Thymus (tissue), 11 donors: ENCODE results near the gene CDKL2. TPM values are rescaled to one million over a fixed set of nuclear protein-coding genes. Genes with fewer than 3 reads are reported as not detected.

Source experiments
- DNase-seq, 9 donors: peaks; one replicate each; pipeline ENCODE4 v3.0.0-alpha.2; 2013; ENCODE audit warnings: low spot score in 9 of 9, low read depth in 6 of 9, missing footprints in 1 of 9
- H3K27ac ChIP-seq, 2 donors: one replicate each; pipeline ENCODE4 v1.5.1; 2013; ENCODE audit warnings: control low read depth in 1 of 2, low read depth in 1 of 2, low read length in 1 of 2, mild to moderate bottlenecking in 1 of 2, moderate library complexity in 1 of 2
- H3K27me3 ChIP-seq, 2 donors: one replicate each; pipeline ENCODE4 v1.5.1; 2013; ENCODE audit warnings: low read length in 1 of 2; ENCODE audit not compliant: control insufficient read depth in 2 of 2, insufficient read depth in 1 of 2
- H3K36me3 ChIP-seq, 2 donors: one replicate each; pipeline ENCODE4 v1.5.1; 2013; ENCODE audit warnings: low read length in 1 of 2, mild to moderate bottlenecking in 1 of 2, moderate library complexity in 1 of 2; ENCODE audit not compliant: control insufficient read depth in 2 of 2, insufficient read depth in 2 of 2
- H3K4me1 ChIP-seq, 2 donors: one replicate each; pipeline ENCODE4 v1.5.1; 2013; ENCODE audit warnings: low read length in 2 of 2; ENCODE audit not compliant: control insufficient read depth in 2 of 2, insufficient read depth in 2 of 2
- H3K4me3 ChIP-seq, 2 donors: one replicate each; pipeline ENCODE4 v1.5.1; 2013; ENCODE audit warnings: low read length in 2 of 2, control low read depth in 1 of 2, mild to moderate bottlenecking in 1 of 2
- H3K9me3 ChIP-seq, 2 donors: one replicate each; pipeline ENCODE4 v1.5.1; 2013; ENCODE audit warnings: low read length in 1 of 2, mild to moderate bottlenecking in 1 of 2; ENCODE audit not compliant: control insufficient read depth in 2 of 2, insufficient read depth in 1 of 2
- WGBS: extraction: QIAGEN DNeasy Blood & Tissue Kit; methylation state at CpG from one replicate; pipeline ENCODE4 v1.1.7; 2013; 5-methylcytosine and 5-hydroxymethylcytosine counted together
- polyA plus RNA-seq: library from polyadenylated mRNA; stranded (reverse); fragments of 200-250 nt; gene quantifications from one replicate; pipeline ENCODE4 v1.2.3, GENCODE V29; 2013
- total RNA-seq: library from RNA; stranded (reverse); fragments of 120-200 nt; gene quantifications from one replicate; pipeline ENCODE4 v1.2.4, GENCODE V29; 2013
- donor health status: healthy.

CDKL2 gene
- total and polyA plus RNA-seq, 2 donors: 0.14 to 0.25 TPM

DNA sequence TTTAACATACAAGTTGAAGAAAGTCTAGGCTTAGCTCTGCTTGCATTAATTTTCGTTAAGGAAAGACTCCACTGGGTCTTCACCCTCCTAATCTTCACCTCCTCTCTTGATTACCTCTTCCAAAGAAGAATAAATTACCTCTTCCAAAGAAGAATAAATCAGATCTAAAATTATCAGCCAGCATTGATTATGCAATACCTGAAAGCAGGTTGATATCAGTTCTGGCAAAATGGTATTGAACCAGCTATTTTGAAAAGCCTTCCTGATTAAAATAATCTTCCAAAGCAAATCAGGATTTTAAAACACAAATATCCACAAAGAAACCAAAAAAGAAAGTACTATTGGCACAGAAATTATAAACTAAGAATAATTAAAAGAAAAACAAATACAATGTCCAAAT lies 36.9 kb downstream of the CDKL2 start:
- Histone ChIP-seq H3K27me3 (no peaks in the 10 kb centered on the region), H3K27ac (no peak overlapping the region), H3K4me1 (no peaks in the 10 kb centered on the region), H3K36me3 (no peaks in the 10 kb centered on the region), H3K4me3 (no peak overlapping the region), H3K9me3 (no peaks in the 10 kb centered on the region)
- no peak for DNase-seq
- WGBS: 100% methylated on average over 1 of the region's 1 CpG

- no peak for DNase-seq
- 95% methylated on average over 2 of the region's 2 CpGs for WGBS
- no peaks in the 10 kb centered on the region for H3K27me3 ChIP-seq
These were observed 46.3 kb downstream of the CDKL2 start for GRCh38 chr4:75584067-75584466.

DNA sequence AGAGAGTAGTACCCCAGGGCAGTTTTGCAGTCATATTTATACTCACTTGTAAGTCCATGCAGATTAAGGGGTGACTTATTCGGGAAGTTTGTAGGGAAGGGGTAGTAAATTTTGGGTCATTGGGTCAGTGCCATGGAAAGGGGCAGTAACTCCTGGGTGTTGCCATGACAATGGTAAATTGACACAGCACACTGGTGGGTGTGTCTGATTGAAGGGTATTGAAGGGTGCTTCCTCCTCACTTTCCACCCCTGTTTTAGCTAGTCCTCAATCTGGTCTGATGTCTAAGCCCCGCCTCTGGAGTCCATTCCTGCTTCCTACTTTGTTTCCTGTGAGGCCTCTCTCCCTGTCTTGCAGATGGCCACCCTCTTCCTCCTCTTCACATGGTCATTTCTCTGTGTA lies 62.6 kb downstream of the CDKL2 start:
- Histone ChIP-seq H3K27me3 (no peaks in the 10 kb centered on the region), H3K4me1 (no peaks in the 10 kb centered on the region), H3K36me3 (no peaks in the 10 kb centered on the region), H3K9me3 (peaks cover 0 to 4% of the 10 kb centered on the region in 2 donors), H3K4me3 (no peak overlapping the region), H3K27ac (no peak overlapping the region)
- 97% methylated on average over 2 of the region's 2 CpGs for WGBS
- DNase-seq: no peak

More at GRCh38 chr4:75584067-75584466, 46.3 kb downstream of the CDKL2 start:
- Histone ChIP-seq H3K27ac (no peak overlapping the region), H3K4me1 (no peaks in the 10 kb centered on the region), H3K36me3 (no peaks in the 10 kb centered on the region), H3K4me3 (no peak overlapping the region), H3K9me3 (peaks cover 0 to 4% of the 10 kb centered on the region in 2 donors)

GRCh38 chr4:75566911-75567310 lies 63.4 kb downstream of the CDKL2 start:
- 99% methylated on average over 1 of the region's 1 CpG for WGBS
- peaks cover 0 to 4% of the 10 kb centered on the region in 2 donors for H3K9me3 ChIP-seq
- H3K4me1 ChIP-seq: no peaks in the 10 kb centered on the region
- no peaks in the 10 kb centered on the region for H3K36me3 ChIP-seq
- H3K4me3 ChIP-seq: no peak overlapping the region
- H3K27me3 ChIP-seq: no peaks in the 10 kb centered on the region
- H3K27ac ChIP-seq: no peak overlapping the region
- no peak for DNase-seq

DNA sequence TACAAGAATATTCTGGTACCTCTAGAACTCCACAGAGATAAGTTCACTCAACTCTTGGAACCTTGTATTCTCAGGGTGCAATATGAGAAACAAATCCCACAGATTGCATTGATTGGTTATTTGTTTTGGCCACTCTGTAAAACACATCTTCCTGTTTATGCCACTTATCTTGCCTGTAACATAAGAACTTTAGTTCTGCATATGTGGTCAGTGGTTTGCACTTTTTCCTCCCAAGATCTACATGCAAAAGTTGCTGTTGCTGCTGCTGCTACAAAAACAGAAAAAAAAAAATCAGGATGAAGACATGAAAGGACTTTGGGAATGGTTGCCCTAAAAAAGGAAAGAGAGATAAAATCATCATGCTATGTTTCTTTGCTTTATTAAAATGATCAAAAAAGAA lies 64.8 kb downstream of the CDKL2 start:
- no peaks in the 10 kb centered on the region for H3K4me1 ChIP-seq
- DNase-seq: no peak
- no peaks in the 10 kb centered on the region for H3K36me3 ChIP-seq

GRCh38 chr4:75564023-75564422 lies 66.3 kb downstream of the CDKL2 start:
- no peaks in the 10 kb centered on the region for H3K36me3 ChIP-seq
- DNase-seq: no peak
- H3K4me1 ChIP-seq: no peaks in the 10 kb centered on the region
- peaks cover 0 to 4% of the 10 kb centered on the region in 2 donors for H3K9me3 ChIP-seq
- no peak overlapping the region for H3K4me3 ChIP-seq
- no peaks in the 10 kb centered on the region for H3K27me3 ChIP-seq
- 90% methylated on average over 11 of the region's 11 CpGs for WGBS
- H3K27ac ChIP-seq: no peak overlapping the region

More for the DNA sequence above, 64.8 kb downstream of the CDKL2 start:
- H3K27ac ChIP-seq: no peak overlapping the region
- H3K4me3 ChIP-seq: no peak overlapping the region
- no peaks in the 10 kb centered on the region for H3K27me3 ChIP-seq
- peaks cover 0 to 4% of the 10 kb centered on the region in 2 donors for H3K9me3 ChIP-seq

DNA sequence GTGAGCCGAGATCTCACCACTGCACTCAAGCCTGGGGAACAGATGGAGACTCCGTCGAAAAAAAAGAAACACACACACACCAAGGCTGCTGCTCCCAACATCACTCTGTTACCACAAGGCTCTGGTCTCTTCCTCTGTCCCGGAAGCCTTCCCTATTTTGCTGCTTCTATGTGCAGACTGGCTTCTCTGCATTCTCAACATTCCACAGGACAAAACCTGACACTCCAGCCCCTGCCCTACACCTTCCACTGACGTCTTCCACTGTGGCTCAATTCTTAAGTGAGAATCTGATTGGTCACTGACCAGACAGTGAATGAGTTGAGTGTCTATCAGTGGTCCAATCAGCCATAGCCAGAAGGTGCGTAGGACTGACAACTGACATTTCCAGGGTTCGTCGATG lies 68.5 kb downstream of the CDKL2 start:
- Histone ChIP-seq H3K9me3 (no peaks in the 10 kb centered on the region), H3K4me1 (no peaks in the 10 kb centered on the region), H3K36me3 (no peaks in the 10 kb centered on the region), H3K4me3 (no peak overlapping the region), H3K27ac (no peak overlapping the region), H3K27me3 (no peaks in the 10 kb centered on the region)
- 90% methylated on average over 8 of the region's 8 CpGs for WGBS
- DNase-seq: no peak

DNA sequence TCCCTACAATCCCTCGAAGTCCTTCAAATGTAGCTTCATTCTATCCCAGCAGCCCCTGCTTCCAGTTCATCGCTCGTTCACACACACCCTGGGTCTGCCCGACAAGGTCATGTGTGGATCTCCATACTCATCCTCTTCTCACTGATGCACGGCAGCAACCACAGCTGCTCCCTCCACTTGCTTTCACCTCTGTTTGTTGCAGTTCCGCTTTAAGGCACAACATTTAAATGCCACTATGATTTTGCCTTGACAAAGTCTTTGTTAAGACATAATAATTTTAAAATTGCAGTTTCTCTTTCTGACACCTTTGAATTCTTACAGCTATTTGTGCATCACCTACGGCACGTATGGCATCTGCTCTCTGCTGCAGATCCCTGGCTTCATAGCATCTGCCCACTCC lies 72.6 kb downstream of the CDKL2 start:
- DNase-seq: no peak
- WGBS: 95% methylated on average over 8 of the region's 8 CpGs

DNA sequence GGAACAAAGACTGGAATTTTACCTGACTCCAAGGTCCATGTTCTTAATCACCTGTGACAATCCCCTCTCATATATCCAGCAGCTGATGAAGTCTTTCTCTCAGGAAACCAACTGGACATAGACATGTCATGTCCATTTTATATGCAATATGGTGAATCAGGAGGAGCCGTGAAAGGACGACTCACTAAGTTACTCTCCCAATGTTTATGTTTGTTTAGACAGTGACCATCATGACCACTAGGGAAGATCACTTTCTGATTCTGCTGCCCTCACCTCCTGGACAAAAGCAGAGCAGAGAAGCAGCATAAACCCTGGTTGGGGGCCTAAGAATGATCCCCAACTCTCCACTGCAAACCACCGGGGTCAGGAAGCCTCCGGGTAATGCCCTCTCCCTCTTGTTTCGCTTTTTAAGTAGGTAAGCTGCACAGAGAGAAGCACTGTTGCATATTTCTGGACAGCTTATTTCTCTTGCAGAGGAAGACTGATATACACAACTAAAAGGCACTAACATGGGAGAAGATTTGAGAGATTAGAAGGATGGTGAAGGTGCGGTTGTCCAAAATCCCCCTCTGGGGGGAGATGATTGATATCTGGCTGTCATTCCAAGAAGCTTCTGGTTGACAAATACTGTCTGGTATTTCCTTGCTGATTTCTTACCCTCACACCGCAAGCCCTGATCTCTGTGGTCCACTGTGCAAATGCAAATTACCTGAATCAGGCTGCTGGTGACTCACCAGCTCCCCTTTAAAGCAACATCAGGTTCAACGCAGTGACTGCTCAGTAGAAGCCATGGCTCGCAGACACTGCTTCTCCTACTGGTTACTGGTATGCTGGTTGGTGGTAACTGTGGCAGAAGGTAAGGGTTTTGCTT lies 74.8 kb downstream of the CDKL2 start, which contains the start of gene ODAPH:
Gene ODAPH (plus strand): TSS at position 773 of the 871 bp plus-strand sequence. CDS start 17 bp downstream, at position 790.
- Histone ChIP-seq H3K9me3 (no peaks in the 10 kb centered on the region), H3K4me1 (no peaks in the 10 kb centered on the region), H3K27ac (no peak within 1 kb of the TSS), H3K36me3 (no peaks in the 10 kb centered on the region), H3K27me3 (no peaks in the 10 kb centered on the region), H3K4me3 (no peak within 1 kb of the TSS)
- no peak for DNase-seq
- WGBS: 81% methylated on average over 9 of the region's 9 CpGs

More for the DNA sequence above, 72.6 kb downstream of the CDKL2 start:
- Histone ChIP-seq H3K27me3 (no peaks in the 10 kb centered on the region), H3K4me1 (no peaks in the 10 kb centered on the region), H3K36me3 (no peaks in the 10 kb centered on the region), H3K9me3 (no peaks in the 10 kb centered on the region), H3K27ac (no peak overlapping the region), H3K4me3 (no peak overlapping the region)
